HG03066 (cell line): Measurements from ENCODE around the gene NUMA1.

ENCODE experiments used
- ATAC-seq: cut with Tn5 transposase; IDR thresholded peaks from one replicate; pipeline ENCODE4 v1.9.1; 2021; ENCODE audit warnings: low read depth; ENCODE audit not compliant: unreplicated experiment

NUMA1 gene

DNA sequence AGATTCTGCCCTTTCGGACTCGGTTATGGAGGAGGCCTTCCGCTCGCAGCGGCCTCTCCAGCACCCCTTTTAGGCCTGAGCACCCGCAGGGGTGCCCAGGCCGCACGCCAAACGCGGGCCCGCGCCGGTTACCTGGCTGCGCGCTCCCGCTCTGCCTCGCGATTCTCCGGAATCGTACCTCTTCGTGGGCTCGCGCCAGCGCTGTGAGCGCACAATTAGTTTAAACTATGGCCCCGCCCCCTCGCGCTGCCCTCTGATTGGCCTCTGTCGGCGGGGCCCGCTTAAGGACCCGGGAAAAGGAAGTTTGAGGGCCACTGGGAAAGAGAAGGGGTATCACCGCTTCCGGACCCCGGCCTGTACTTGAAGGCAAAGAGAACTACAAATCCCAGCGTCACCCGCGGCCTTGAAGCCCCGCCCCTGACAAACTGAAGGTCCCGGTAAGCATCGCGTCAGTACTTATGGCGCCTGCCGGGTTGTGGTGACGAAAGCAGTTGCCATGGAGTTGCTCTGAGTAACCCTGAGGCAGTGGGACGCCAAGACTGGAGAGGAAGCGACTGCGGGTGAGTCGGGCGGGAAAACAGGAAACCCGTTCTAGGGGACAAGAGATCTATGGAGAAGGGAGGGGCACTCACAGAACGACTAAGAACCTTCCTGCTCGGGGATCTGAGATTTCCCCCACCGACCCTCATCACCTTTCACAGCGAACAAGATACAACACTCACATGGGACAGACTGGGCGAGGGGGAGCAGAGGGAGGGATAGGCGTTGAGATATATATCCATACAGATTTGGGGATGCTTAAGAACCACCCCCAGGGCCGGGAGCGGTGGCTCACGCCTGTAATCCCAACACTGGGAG is at the start of gene NUMA1, which contains the start of gene LRRC51:
Gene NUMA1, minus strand, starts transcription at position 217 of the 858 bp plus-strand sequence. CDS start 44,599 bp downstream, outside the sequence.
Gene LRRC51, plus strand, starts transcription at position 525 of the 858 bp plus-strand sequence. CDS start 8,234 bp downstream, outside the sequence.
- peak; percentile 95 for ATAC-seq

DNA sequence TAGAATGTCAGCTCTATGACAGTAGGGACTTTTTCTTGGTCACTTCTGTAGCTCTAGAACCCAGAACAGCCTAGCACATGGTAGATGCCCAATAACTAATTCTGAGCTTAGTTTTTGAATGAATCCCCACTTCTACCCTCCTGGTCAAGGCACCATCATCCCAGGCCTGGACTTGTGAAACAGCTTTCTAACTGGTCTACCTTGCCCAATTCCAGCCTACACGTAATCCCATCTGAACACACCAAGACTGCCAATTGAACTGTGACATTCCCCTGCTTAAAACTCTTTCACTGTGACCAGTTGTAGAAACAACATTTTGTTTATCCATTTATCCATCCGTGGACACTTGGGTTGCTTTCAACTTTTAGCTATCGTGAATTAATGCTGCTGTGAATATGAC is 49.0 kb upstream of the NUMA1 start:
- no peak for ATAC-seq

GRCh38 chr11:72127923-72128322 is 47.6 kb upstream of the NUMA1 start:
- no peak for ATAC-seq

GRCh38 chr11:72125956-72126355 is 45.6 kb upstream of the NUMA1 start:
- ATAC-seq = no peak

- ATAC-seq = no peak
Observed at GRCh38 chr11:72124046-72124445, 43.7 kb upstream of the NUMA1 start.

DNA sequence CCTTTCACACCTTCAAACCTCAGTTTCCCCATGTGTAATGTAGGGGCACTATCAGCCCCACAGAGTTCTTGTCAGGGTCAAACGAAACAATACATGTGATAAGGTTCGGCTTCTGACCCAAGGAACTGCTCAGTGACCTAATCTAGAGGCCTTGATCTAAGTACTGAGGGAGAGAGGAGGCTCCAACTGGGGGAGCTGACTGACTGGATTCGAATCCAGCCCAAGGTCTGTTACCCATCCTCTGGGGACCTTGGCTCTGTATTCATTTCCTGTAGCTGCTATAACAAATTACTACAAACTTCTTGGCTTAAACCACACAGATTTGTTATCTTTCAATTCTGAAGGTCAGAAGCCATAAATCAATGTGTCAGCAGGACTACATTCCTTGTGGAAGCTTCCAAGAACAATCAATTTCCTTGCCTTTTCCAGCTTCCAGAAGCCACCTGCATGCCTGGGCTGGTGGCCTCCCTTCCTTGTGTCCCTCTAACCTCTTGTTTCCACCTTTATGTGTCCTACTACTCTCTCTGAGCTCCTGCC is 42.8 kb upstream of the NUMA1 start:
- no peak for ATAC-seq

DNA sequence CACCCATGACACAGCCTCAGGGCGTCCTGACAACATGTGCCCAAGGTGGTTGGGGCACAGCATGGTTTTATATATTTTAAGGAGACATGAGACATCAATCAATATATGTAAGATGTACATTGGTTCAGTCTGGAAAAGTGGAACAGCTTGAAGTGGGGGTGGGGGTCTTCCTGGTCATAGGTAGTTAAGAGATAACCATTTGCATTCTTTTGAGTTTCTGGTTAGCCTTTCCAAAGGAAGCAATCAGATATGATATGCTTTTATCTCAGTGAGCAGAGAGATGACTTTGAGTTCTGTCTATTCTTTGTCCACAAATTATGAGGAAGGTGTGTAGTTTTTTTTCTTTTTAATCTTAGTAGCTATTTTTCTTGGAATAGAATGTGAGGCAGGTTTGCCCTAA is 42.3 kb upstream of the NUMA1 start:
- ATAC-seq = no peak

GRCh38 chr11:72120930-72121329 is 40.6 kb upstream of the NUMA1 start:
- ATAC-seq = no peak

DNA sequence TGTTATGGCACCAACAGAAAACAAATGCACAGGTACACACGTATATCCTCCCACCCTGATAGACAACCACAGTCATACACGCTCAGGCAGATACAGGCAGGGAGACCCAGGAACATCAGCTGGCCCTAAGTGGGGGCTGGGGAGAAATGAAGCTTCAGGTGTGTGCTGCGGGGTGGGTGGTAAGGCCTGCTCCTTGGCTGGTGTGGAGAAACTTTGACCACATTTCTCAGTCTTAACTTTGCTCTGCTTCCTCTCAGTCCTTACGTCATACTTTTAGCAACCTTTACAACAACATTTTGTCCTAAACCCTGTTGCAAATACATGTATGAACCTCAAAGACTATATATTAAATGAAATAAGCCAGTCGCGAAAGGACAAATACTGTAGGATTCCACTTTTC is 38.9 kb upstream of the NUMA1 start:
- ATAC-seq = no peak

DNA sequence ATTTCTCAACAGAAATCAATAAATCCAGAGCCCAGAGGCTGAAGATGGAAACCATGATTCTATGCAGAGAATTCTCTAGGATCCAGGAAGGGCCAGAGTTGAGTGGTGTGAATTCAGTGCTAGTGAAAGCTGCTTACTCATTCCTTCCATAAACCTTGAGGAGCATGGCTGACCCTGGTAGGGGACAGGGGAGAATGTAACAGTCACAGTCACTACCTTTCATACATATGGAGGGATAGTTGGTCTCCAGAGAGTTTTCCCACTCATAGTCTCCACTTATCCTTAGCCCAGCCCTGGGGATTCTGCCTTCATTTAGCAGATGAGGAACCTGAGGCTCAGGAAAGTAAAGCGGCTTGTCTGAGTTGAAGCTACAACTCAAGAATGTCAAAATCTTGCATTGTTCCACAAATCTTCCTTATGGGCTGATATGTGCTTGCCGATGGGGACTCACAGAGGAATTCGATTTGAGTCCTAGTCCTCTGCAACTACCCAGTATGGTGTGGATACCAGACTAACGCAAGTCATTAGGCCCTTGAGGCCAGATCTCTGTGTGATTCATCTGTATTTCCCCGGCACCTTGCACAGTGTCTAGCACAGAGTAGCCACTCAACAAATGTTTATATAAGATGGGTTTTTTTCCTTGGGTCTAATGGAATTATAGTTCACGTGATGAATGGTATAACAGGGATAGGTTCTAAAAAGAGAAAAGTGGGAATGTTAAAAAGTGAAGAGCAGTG is 35.8 kb upstream of the NUMA1 start:
- no peak for ATAC-seq

GRCh38 chr11:72114570-72114969 is 34.2 kb upstream of the NUMA1 start:
- ATAC-seq = no peak

- ATAC-seq = no peak
Observed at GRCh38 chr11:72112978-72113808, 32.9 kb upstream of the NUMA1 start.

DNA sequence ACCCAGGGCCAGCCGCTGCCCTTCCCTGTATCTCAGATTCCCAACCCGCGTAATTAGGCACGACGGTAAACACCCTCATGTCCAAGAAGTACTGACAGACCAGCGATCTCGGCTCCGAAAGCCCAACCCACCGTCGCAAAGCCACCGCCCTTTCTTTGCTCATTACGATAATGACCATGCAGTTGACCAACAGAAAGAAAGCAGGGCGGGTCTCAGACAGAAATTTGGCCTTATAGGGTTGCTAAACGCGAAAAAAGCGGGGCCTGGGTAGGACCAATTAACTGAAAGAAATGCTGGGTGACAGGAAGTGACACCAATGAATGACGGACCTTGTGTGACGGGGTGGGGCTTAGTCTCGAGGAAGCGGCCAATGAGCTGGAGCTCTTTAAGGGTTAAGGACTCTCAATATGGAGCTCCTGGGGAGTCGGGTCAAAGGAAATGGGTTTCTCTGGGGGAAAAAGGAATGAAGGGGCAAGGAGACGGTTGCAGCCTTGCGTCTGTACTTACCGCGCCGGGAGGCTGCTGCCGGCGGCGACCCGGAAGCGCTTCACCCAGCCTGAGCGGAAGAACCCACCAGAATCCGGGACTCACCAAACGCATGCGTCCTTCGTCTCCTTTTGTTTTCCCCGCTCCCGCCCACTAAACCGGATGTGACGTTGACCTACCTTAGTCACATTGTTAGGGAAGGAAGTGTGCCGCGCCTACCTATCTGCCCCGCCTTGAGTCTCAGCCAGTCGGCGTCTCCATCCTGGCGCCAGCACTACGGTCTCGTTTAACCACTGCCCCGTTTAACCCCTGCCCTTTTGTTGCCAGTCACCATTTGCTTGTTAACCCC is 32.0 kb upstream of the NUMA1 start, which contains the start of gene ANAPC15:
Gene ANAPC15, minus strand, starts transcription at position 553 of the 835 bp plus-strand sequence. CDS start 1,419 bp downstream, outside the sequence.
- ATAC-seq = peak; percentile 92

DNA sequence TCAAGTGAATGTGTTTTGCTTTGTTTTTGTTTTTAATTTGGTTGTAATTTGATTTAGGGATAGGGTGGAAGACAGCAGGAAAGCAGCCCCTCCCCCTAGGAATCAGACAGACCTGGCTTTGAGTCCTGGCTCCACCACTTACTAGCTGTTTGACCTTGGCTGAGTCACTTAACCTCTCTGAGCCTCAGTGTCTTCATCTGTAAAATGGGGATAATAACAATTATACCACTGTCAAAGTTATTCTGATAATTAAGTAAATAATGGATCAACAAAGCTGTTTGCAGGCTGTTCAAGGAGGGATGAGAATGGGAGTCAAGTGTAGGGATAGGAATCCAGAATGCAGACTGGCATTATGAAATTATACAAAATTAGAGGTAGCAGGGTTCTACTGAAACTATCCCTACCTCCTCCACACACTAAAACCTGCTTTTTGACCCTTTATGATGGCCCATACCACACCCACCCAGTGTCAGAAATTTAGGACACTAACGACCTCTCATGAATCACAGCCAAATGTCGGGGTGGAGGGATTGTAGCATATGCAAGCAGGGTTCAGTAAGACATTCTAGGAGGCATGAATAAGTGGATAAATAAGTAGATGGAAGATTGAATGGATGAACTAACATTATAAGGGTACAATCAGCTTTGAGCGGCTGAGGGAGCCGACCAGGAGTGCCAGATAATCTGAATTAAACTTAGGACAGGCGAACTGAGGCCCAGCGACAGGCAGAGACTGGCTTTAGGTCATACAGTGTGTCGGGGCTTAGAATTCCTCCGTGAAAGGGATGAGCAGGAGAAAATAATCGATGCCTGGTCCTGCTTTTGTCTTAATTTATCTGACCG is 31.2 kb upstream of the NUMA1 start:
- ATAC-seq = peak; percentile 6

DNA sequence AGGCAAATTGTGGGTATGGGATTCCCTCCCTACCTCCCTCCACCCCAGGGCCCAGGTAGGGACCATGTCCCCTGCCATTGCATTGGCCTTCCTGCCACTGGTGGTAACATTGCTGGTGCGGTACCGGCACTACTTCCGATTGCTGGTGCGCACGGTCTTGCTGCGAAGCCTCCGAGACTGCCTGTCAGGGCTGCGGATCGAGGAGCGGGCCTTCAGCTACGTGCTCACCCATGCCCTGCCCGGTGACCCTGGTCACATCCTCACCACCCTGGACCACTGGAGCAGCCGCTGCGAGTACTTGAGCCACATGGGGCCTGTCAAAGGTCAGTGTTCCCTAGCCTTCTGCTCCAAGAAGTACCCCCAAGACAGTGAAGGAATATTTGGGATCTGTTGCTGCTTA is 25.5 kb upstream of the NUMA1 start, which contains the start of gene TOMT:
Gene TOMT, plus strand, starts transcription at position 37 of the 400 bp plus-strand sequence. Its CDS starts 28 bp downstream, at position 65.
- ATAC-seq = no peak

- no peak for ATAC-seq
Observed at GRCh38 chr11:72103754-72104167, 23.4 kb upstream of the NUMA1 start.

- peak; percentile 93 for ATAC-seq
Observed at GRCh38 chr11:72102946-72103753, 22.8 kb upstream of the NUMA1 start, which contains the start of gene LAMTOR1. Gene LAMTOR1, minus strand, starts transcription at chr11:72103297. Its CDS starts 73 bp downstream, at chr11:72103224.

- no peak for ATAC-seq
Observed at GRCh38 chr11:72102631-72102945, 22.2 kb upstream of the NUMA1 start.
